H54 (cell line): ENCODE results near the gene VASN.

Experiments
- DNase-seq: peaks from one replicate; pipeline ENCODE4 v3.0.0; 2011; ENCODE audit warnings: low spot score, mixed read lengths; ENCODE audit not compliant: insufficient read length
- FAIRE-seq: peaks from 3 replicates; lab custom pipeline; 2011; peaks lifted over from hg19 to GRCh38; lab: Jason Lieb, UNC
- POLR2A ChIP-seq: IDR thresholded peaks from 2 replicates; pipeline ENCODE4 v1.6.1; 2011; ENCODE audit warnings: low read depth, mild to moderate bottlenecking, low read length

Gene VASN

DNA sequence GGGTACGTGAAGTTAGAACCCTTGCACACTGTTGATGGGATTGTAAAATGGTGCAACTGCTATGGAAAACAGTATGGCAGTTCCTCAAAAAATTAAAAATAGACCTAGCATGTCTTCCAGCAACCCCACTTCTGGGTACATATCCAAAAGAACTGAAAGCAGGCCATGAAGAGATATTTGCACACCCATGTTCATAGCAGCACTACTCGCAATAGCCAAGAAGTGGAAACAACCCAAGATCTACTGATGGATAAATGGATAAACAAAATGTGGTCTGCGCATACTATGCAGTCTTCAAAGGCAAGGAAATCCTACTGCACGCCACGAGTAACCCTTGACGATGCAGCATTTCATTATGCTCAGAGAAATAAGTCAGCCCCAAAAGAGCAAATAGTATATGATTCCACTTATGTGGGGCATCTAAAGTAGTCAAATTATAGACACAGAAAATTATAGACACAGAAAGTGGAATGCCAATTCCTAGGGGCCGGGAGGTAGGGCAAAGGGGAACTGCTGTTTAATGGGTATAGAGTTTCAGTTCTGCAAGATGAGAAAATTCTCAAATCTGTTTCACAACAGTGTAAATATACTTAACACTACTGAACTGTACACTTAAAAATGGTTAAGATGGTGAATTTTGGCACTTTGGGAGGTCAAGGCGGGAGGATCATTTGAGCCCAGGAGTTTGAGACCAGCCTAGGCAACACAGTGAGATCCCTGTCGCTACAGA lies 27.5 kb downstream of the VASN start:
- no peak for TF ChIP-seq POLR2A
- DNase-seq (no peak), FAIRE-seq (no peak)

- TF ChIP-seq POLR2A, result no peak
- FAIRE-seq, result no peak
Observed at GRCh38 chr16:4401094-4401501, 29.4 kb downstream of the VASN start.

GRCh38 chr16:4401510-4401909 lies 29.9 kb downstream of the VASN start:
- FAIRE-seq (no peak), DNase-seq (no peak)
- TF ChIP-seq POLR2A, result no peak

More at GRCh38 chr16:4401094-4401501, 29.4 kb downstream of the VASN start:
- DNase-seq, result no peak

DNA sequence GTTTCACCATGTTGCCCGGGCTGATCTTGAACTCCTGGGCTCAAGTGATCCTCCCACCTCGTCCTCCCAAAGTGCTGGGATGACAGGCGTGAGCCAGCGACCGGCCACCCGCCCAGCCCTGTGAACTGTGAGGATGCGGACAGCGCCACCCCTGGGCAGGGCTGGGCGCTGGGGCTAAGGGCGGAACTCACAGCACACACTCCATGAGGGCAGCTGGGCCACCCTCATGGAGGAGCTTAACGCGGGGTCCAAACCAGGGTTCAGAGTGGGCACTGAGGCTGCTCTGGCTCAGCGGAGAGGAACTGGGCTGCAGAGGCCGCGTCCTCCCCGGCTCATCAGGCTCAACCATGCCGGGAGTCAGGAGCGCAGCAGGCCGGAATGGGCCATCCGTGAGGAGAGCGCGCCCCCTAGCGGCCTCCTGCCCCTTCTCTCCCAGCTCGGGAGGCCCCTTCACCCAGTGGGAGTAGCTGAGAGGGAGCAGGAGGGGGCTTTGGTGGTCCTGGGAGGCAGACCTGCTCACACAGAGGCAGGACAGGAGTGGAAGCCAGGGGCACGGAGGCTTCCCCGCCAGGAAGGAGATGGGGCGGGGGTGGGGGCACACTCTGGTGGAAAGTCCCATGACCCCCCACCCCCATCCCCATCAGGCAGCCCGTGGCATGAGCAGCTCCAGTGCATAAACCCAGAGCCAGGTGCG lies 30.9 kb downstream of the VASN start:
- DNase-seq (peak; percentile 94), FAIRE-seq (no peak)
- TF ChIP-seq POLR2A, result no peak

- no peak for TF ChIP-seq POLR2A
- no peak for FAIRE-seq
- DNase-seq, result no peak
Observed at GRCh38 chr16:4403133-4403949, 31.7 kb downstream of the VASN start.

- FAIRE-seq (no peak), DNase-seq (no peak)
- no peak for TF ChIP-seq POLR2A
Observed at GRCh38 chr16:4404247-4404966, 32.8 kb downstream of the VASN start.

DNA sequence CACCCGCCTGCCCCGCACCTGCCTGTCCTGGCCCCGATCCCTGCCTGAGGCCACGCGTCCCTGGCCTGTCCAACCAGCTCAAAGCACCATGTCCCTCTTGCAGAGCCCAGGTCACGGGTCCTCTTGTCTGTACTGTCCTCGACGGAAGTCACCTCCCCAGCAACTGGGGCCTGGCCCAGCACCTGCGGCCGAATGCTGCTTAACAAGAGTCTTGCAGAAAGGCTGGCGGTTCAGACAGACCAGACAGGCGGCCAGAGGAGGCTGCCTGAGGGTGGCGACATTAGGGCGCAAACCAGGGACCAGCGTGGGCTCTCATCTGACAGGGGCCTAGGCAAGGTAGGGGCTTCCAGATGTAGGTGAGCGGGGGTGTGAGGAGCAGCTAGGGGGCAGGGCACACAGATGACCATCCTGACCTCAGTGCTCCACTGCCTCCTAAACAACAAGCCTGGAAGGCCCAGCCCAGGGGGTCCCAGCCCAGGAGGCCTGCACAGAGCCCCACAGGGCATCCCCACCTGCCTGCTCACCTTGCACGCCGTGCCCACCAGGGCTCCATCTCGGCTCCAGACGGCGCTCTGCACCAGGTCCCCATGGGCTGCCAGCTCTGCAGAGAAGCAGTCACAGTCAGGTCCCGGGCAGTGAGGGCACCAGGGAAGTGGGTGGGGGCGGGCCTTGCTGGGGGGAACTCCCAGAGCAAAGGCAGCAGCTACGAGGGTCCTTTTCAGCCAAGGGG lies 33.5 kb downstream of the VASN start:
- no peak for FAIRE-seq

GRCh38 chr16:4407543-4408322 lies 36.1 kb downstream of the VASN start:
- DNase-seq (no peak), FAIRE-seq (no peak)
- TF ChIP-seq POLR2A, result no peak

More for the DNA sequence above, 33.5 kb downstream of the VASN start:
- DNase-seq, result no peak
- no peak for TF ChIP-seq POLR2A

DNA sequence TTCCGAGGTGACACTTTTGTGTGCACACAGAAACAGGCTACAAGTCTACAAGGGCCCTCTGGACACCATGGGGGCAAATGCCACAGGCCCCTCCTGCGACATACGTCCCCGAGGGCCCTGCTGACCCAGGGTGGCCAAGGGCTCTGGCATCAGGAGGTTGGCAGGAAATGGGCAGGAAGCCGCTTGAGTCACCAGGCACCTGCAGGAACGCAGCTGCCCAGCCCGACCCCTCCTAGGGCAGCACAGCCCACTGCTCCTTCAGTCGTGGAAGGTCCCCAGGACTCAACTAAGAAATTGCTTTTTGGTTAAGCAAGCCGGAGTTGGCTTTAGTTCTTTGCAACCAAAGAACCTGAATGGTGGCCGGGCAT lies 36.7 kb downstream of the VASN start:
- DNase-seq (no peak), FAIRE-seq (no peak)
- no peak for TF ChIP-seq POLR2A

DNA sequence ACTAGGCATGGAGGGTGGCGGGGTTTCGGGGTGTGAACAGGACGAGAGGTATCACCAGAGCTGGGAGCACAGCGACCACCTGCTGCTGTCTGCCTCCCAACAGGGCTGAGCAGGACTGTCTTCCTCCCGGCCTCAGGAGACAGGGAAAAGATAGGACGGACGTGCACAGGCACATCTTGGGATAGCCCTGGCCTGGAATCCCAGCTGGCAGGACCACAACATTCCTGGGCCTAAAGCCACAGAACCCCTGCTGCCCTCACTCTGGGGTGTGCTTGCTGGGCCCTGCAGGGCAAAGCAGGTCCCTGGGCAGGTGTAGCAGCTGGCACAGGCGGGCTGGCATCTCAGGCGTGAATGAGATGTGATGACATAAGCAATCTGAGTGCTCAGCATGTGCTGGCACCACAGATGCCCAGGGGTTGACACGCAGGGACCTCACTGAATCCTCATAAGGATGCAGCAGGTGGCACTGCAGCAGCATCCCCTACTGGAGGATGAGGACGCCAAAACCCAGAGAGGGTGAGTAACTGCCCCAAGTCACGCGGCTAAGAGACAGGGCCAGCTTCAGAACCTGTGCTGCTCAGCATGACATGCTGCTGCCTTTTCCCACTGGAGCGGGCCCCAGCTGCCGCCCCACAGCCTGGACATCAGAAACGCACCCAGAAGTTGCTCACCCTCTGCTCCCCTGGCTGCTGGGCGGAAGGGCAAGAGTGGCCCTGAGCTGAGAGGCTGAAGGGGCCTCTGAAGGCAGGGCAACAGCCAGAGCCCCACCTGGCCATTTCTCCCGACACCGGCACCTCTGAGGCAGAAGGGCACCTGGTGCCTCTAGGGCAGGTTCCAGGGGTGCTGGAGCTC lies 37.7 kb downstream of the VASN start:
- TF ChIP-seq POLR2A, result no peak
- no peak for FAIRE-seq

DNA sequence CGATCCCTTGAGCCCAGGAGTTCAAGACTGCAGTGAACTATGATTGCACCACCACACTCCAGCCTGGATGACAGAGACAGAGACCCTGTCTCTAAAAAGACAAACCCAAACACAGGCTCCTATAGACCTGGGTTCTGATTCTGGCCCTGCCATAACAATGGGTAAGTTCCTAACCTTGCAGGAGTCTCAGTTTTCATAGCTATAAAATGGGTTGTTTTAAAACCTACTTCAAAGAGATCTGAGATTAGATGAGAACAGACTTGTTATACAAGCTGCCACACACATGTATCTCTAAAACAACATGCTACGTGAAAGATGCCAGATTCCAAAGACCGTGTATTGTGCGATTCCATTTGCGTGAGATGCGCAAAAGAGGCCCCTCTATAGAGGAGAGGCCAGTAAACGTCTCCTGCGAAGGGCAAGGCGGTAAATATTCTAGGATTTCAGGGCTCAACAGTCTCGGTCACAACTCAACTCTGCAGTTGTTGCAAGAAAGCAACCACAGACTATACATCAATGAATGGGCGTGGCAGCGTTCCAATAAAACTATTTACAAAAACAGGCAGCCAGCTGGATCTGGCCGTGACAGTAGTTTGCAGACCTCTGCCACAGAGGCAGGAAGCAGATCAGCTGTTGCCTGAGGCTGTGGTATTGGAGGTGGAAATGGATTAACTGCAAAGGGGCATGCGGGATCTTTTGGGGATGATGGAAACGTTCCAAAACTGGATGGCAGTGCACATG lies 38.9 kb downstream of the VASN start:
- no peak for TF ChIP-seq POLR2A
- DNase-seq, result no peak
- FAIRE-seq, result no peak

More for the DNA sequence above, 37.7 kb downstream of the VASN start:
- DNase-seq, result peak; percentile 72
